Body of pancreas (tissue), 4 donors: ENCODE measurements around the gene RPAP2.

ENCODE experiments used
- CTCF ChIP-seq, 7 experiments: fragments of 450-650 bp in 4 of 7; fragments of 200-600 bp in 3 of 7; sonication (generic) in 3 of 7; IDR thresholded peaks; one replicate each; pipeline ENCODE4 v1.5.1; 2016 to 2019; ENCODE audit warnings: antibody characterized with exemption in 7 of 7
- POLR2A ChIP-seq, 3 donors: fragments of 450-650 bp; IDR thresholded peaks; one replicate each; pipeline ENCODE4 v1.6.1; 2016; ENCODE audit warnings: antibody characterized with exemption in 3 of 3, mild to moderate bottlenecking in 2 of 3

- TF ChIP-seq POLR2A (IDR thresholded peaks at IDR 0.05), result no peak
- no peak for TF ChIP-seq CTCF (IDR thresholded peaks at IDR 0.05)
Observed at GRCh38 chr1:92430030-92430429, 131.2 kb downstream of the RPAP2 start.
